Stimulated activated CD8-positive, alpha-beta memory T cell treated with anti-CD3 and anti-CD28 coated beads, Interleukin-2, amount 100 ng/mL, for 1 hour (primary cell): ENCODE results near the gene OPA3.
"Not testable (repeated sequence)": the region's sequence is repeated elsewhere in the genome, so short reads cannot be mapped to it uniquely, and the experiment has no call there.

Source experiments
- DNase-seq, 2 donors: peaks; one replicate each; pipeline ENCODE4 v3.0.0-alpha.2; 2020; ENCODE audit warnings: low read depth in 2 of 2

OPA3 gene

GRCh38 chr19:45584332-45585157, at the start of gene OPA3:
OPA3 (minus strand) TSS chr19:45584802; CDS start chr19:45584764, 38 bp downstream.
- DNase-seq, result peak; percentile 98 to 99

GRCh38 chr19:45632468-45633196, 48.0 kb upstream of the OPA3 start:
- no peak for DNase-seq

GRCh38 chr19:45630463-45630862, 45.9 kb upstream of the OPA3 start:
- DNase-seq, result no peak

GRCh38 chr19:45629704-45630103, 45.1 kb upstream of the OPA3 start:
- DNase-seq, result no peak

GRCh38 chr19:45628219-45628618, 43.6 kb upstream of the OPA3 start:
- not testable (repeated sequence) for DNase-seq

- no peak for DNase-seq
These were observed 39.4 kb upstream of the OPA3 start for GRCh38 chr19:45623984-45624383.

- DNase-seq, result no peak
These were observed 37.4 kb upstream of the OPA3 start for GRCh38 chr19:45621976-45622503.

GRCh38 chr19:45621389-45621788, 36.8 kb upstream of the OPA3 start:
- no peak for DNase-seq

- no peak for DNase-seq
These were observed 32.1 kb upstream of the OPA3 start for GRCh38 chr19:45616704-45617017.

DNA sequence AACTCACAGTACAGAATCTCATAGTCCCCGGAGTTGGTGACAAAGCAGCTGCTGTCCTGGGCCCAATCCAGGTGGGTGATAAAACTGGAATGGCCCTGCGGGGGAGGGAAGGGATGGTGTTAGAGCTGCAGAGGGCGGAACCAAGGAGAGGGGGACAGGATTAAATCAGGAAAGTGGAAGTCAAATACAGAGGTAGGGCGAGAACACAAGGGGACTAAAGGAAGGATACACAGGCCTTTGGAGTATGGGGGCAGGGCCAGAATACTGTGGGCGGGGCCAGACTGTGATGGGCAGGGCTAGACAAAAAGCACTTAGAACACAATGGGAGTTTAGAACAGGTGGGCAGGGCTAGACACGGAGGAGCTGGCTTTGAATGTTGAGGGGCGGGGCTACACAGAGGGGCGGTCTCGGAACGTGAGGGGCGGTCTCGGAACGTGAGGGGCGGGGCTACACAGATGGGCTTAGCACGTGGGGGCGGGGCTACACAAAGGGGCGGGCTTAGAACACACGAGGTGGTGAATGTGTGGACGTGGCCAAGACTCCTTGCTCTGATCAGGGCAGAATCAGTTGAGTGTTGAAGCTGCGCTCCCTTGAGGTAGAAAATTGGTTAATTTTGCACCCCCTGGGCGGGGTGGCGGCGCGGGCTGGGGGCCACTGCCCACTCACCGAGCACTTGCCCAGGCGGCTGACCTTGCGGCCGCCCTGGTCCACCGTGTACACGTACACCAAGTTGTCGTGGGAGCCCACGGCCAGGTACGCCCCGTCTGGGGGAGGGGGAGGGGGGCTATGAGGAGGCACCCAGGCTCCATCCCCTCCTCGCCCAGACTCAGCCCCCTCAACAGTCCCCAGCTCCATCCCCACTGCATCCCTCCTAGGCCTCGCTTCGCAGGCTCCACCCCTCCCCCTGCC, 31.4 kb upstream of the OPA3 start:
- peak; percentile 27 to 46 for DNase-seq

DNA sequence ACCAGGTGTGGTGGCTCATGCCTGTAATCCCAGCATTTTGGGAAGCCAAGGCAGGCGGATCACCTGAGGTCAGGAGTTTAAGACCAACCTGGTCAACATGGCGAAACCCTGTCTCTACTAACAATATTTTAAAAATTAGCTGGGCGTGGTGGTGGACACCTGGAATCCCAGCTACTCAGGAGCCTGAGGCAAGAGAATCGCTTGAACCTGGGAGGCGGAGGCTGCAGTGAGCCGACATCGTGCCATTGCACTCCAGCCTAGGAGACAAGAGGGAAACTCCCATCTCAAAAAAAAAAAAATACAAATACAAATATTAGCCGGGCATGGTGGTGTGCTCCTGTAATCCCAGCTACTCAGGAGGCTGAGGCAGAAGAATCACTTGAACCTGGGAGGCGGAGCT, 30.5 kb upstream of the OPA3 start:
- DNase-seq, result not testable (repeated sequence)

- DNase-seq, result no peak
These were observed 29.5 kb upstream of the OPA3 start for GRCh38 chr19:45613926-45614725.

DNA sequence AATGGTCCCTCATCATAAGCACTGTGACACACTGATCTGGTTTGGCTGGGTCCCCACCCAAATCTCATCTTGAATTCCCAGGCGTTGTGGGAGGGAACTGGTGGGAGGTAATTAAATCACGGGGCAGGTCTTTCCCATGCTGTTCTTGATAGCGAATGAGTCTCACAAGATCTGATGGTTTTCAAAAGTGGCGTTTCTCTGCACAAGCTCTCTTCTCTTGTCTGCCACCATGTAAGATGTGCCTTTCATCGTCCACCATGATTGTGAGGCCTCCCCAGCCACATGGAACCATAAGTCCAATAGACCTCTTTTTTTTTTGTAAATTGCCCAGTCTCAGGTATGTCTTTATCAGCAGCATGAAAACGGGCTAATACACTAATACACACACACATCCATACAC, 24.3 kb upstream of the OPA3 start:
- DNase-seq, result no peak

DNA sequence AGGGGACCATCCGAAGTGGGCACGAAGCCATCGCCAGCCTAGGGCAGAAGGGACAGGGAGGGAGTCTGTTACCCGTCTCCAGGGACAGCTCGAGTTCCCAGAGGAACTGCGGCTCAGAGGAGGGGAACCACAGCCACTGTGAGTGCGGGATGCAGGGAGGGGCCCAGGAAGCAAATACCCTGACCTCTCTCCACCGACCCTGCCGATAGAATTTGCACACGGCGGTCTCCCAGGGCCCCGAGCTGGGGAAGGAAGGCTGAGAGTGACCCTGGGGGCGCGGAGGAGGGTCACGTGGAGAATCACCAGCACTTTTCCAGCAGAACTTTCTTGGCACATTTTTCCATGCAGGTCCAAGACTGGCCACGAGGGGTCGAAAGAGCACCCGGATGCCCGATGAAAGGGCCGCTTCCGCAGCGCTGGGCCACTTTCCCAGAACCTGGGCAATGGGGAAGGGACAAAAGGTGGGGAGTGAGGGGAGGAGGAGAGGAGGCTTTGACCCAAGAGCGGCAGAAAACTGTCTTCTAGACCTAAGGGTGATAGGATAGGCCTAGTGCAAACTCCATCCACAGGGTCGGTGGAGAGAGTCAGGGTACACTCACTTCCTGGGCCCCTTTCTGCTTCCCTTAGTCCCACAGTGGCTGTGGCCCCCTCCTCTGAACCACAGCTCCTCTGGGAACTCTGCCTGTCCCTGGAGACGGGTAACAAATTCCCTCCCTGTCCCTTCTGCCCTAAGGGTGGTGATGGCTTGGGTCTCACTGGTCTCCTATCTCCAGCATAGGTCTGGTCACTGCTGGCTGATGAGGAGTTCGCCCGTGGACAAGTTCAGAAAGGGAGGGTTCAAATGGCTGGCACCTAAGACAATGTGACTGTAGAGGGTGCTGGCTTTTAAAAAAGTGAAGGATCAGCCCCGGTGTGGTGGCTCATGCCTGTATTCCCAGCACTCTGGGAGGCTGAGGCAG, 22.7 kb upstream of the OPA3 start:
- peak in 1 of 2 donors; percentile 32 for DNase-seq

DNA sequence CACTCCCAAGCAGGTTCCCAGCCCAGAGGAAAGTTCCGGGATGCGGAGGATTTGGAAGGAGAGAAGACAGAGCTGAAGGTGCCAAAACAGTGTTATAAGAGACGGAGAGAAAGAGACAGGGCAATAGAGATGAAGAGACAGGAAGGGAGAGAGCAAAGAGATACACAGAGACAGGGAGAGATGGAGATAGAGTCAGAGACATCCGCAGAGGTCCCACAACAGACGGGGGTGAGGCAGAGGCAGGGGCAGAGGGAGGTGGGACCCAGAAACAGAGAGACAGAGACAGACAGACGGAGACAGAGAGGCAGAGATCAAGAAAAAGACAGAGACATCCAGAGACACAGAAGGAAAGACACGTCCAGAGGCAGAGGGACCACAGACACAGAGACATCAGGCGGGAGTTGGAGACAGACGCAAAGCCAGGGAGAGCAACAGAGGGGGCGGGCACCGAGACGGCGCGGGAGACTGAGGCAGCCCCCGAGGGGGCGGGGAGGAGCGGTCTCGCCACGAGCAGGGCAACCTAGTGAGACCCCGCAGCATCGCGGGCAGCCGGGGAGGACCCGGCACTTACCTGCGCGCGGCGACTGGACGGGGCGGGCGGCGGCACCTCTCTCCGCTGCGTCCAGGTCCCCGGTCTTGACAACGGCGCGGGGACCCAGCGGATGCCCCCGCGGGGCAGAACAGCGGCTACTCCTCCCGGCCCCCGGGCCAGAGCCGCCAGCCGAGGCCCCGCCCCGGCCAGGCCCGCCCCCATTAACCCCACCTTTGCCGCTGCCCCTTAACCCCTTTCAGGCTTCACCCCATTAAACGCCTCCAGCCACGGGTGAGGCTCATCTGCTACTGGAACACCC, 17.1 kb upstream of the OPA3 start, which contains the start of gene GPR4:
GPR4 (minus strand) TSS at position 689 of the 851 bp plus-strand sequence. CDS start 10,346 bp downstream, outside the sequence.
- no peak for DNase-seq

GRCh38 chr19:45601115-45601514, 16.5 kb upstream of the OPA3 start:
- DNase-seq, result no peak

DNA sequence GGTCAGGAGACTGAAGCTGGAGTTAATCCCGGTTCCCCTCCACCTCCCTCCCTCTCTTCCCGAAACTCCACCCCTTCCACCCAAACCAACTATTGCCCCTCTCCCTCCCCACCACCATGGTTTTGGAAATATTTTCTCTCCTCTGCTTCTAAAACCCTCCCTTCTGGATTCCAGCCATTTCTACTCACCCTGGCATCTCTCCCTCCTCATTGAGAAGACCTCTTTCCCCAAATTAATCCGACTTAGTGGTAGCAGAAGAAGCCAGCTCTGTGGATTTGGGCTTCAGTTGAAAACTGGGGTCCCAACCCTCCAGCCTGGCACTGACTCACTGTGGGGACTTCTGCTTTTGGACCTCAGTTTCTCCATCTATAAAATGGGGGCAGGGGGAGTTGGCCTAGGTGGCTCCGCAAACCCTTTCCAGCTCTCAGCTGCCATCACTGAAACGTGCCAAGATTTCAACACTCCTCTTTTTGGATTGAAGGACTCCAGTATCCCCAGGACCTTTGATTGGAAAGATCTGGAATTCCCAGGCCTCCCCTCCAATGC, 15.8 kb upstream of the OPA3 start:
- DNase-seq, result no peak

DNA sequence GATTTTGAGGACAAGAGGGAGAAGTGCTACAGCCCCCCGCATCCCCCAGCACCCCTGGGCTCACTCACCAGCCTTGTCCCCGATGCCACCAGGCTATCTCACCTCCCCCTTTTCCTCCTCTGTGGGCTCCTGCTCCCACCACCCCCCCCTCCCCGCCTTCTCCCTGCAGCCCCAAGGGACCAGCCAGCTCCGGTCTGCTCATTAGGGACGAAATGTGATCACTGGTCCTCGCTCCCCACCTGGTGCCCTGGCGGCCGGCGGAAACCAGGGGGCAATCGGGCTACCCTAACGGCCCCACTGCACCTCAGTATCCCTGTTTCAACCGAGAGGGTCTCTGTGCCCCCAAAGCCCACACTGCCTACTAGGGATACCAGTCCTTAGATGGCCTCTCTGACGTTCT, 14.7 kb upstream of the OPA3 start:
- no peak for DNase-seq
